NCI-H446 (cell line): ENCODE measurements around the gene TENM3.

Experiments
- DNase-seq, 2 experiments: peaks; one replicate each; lab custom pipeline; 2025; lab: John Stamatoyannopoulos, UW

TENM3 gene

GRCh38 chr4:182400790-182401189, 157.6 kb downstream of the TENM3 start:
- no peak for DNase-seq

DNA sequence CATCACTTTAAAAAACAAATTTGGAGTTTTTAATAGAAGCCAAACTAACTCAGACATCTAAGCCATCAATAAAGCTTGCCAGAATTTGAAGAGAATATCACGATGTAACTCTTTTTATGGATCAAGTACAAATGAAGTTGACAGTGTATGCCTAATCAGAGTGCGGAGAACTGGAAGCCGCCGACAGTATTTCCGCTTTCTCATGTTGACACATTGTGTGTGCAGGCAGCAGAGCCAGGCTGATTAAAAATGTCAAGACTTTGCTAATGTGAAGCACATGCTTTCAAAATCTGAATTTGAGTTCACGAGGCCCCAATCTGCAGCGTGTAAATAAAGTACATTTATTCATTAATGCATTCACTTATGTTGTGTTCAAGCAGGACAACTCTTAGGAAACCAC, 161.2 kb downstream of the TENM3 start:
- DNase-seq: no peak

- no peak for DNase-seq
These were observed 161.9 kb downstream of the TENM3 start for GRCh38 chr4:182405087-182405486.

DNA sequence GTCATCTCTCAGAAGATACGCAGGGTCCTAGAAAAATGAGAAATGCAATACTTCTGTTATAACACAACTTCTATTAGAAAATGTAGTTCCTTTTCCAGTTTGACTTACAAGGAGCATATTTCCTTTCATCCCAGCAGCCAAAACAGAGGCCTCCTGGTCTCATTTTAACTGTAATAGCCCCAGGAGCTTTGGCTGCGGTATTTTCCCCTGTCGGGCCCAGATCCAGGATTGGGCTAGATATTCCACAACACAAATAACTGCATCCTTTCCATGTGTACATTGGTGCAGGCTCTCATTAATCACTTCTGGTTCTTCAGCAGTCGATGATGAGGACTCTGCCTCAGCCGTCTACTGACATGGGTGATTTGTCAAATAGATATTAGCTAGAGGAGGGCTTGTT, 166.1 kb downstream of the TENM3 start:
- DNase-seq: no peak

DNA sequence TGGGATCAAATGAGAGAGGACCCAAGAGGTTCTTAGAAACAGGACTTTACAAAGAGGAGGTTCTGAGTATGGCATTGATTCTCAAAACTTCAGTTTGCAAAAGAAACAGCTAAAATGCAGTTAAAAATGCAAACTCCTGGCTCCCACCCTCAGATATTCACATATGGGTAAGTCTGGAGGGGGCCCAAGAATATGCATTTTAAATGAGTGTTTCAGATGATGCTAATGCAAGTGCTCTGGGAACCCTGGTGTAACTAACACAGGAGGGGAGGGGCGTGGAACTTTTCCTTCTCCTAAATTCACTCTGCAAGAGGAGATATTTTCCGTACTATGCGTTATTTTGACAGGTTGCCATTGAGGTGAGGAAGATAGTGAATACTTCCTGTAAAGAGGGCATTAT, 168.2 kb downstream of the TENM3 start:
- no peak for DNase-seq

DNA sequence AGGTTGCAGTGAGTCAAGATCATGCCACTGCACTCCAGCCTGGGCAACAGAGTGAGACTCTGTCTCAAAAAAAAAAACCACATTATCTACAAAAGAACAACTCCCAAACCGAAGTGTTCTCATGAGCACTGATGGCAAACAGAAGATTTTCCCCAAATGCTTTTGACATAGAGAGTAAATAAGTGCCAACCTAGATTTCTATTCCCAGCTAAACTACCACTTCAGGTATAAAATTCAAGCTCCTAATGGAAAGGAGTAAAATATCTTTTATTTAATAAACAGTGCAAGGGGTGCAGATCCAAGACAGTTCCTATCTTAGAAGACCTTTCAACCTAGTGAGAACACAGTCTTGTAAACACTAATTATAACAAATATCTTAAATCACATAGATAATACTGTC, 170.3 kb downstream of the TENM3 start:
- no peak for DNase-seq

- no peak for DNase-seq
These were observed 171.9 kb downstream of the TENM3 start for GRCh38 chr4:182415116-182415515.

- DNase-seq: no peak
These were observed 172.9 kb downstream of the TENM3 start for GRCh38 chr4:182416067-182416466.

- no peak for DNase-seq
These were observed 175.0 kb downstream of the TENM3 start for GRCh38 chr4:182418054-182418734.

- DNase-seq: no peak
These were observed 177.0 kb downstream of the TENM3 start for GRCh38 chr4:182420189-182420588.

DNA sequence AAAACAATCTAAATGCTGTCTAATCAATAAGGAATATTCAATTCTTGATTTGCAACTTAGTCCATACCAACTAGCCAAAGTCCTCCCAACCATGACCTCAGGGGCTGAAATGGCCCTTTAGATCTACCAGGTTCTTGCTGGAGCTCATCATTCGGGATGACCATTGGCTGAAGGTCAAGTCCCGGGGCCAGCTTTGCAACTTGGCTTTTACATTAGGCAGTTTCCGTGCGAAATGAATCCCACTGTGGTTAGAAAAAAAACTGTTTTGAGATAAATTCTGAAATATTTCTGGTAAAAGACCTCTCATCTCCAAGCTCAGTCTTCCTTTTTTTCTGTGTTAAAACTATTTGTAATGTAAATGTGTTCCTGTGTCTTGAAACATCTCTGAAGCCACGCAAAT, 178.6 kb downstream of the TENM3 start:
- DNase-seq: no peak

- no peak for DNase-seq
These were observed 182.1 kb downstream of the TENM3 start for GRCh38 chr4:182425302-182425701.

DNA sequence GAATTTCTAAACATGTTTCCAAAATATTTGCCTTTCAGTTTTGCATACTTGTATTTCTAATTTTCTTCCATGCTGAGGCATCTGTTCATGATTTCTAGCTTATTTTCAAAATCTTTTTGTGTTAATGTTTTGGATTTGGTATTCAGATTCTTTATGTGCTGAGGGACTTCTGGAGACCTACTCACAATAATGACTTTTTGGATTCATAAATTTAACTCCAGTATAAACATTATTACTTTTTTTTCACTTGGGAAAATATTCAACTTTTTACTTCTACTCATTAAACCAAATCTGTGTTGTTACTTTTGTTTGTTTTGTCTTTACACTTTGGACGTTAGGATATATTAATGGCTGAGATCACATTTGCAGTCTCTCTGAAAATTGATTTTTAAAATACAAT, 183.7 kb downstream of the TENM3 start:
- no peak for DNase-seq

DNA sequence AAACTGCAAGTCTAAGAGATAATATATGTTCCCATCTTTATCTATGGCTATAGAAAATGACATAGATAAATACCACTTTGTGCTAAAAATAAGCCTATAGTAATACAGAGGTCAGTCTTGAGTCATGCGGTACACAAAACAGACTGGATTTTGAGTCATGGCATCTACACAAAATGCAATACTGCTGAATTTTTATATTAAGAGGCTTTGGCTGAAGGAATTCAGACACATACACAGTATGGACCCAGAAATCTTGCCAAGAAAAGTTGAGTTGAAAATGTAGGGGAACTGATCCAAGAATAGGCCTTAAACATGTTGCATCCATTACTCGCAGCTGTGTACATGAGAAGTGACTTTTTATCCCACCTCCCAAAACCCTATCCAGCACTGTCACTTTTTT, 184.4 kb downstream of the TENM3 start:
- no peak for DNase-seq

- DNase-seq: no peak
These were observed 186.7 kb downstream of the TENM3 start for GRCh38 chr4:182429896-182430295.

DNA sequence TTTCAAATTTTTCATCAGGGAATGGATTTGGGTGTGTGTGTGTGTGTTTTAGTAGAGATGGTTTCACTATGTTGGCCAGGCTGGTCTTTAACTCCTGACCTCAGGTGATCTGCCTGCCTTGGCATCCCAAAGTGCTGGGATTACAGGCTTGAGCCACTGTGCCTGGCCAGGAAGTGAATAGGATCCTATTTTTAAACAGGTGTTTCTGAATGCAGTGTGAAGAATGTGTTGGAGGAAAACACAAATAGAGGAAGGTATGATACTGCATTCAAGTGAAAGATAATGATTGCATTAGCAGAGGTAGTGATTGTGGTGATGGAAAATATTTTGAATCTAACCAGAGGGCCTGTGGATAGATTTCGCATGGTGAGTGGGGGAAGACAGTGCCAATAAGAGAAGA, 189.6 kb downstream of the TENM3 start:
- no peak for DNase-seq

DNA sequence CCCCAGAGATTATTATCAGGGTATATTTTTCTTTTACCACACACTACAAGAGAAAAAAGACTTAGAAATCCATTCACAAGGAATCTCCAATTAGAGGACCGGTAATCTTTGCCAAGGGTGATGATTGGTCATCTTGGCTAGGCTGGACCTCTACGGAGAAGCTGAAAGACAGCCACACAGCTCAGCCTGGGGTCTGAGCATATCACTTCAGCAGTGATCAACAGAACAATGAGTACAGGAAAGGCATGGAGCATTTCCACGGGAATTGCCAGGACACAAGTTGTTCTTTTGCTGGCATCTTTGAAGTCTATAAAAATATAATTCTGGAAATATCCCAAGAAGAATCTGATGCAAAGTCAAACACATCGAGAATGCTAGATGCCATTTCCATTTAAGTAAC, 191.5 kb downstream of the TENM3 start:
- no peak for DNase-seq

GRCh38 chr4:182435401-182435800, 192.2 kb downstream of the TENM3 start:
- DNase-seq: no peak

GRCh38 chr4:182443070-182443469, 199.9 kb downstream of the TENM3 start:
- no peak for DNase-seq

- DNase-seq: no peak
These were observed 204.6 kb downstream of the TENM3 start for GRCh38 chr4:182447767-182448280.

- DNase-seq: peak in 1 of 2 experiments; percentile 79
These were observed 205.3 kb downstream of the TENM3 start for GRCh38 chr4:182448281-182449151.

DNA sequence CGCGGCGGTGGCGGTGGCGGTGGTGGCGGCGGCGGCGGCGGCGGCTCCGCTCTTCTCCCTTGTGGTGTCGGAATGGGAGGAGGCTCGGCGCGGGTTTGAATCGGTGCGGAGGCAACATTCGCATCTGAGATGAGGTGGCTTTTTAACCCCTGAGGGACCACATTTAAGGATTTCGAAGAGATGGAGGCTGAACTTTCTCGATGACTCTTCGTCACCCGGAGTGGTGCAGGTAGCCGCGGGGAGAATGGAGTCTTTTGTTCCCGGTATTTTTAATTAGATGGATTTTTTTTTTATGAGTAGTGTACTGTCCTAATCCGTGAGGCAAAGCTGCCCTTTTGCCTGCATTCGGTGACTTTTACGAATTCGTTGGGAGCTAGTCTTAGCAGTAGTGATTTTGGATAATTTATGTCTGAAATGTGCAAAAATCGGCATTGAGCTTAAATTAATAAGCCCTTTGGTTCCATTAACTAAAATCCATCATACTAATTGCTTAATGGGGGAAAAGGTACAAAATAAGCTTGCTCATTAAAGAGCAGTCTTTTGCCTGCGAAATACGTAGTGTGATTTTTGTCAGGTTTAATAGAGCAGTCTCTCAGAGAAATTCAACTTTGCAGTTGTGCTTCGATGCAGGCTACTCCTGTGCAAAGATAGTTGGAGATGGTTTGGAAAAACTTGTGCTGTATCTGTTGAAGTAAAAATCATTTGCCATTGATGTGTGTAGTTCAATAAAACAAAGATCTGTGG, 206.2 kb downstream of the TENM3 start:
- peak in 1 of 2 experiments; percentile 2 for DNase-seq
